BE2C (cell line): ENCODE data around the gene GNAI1.

Source experiments
- DNase-seq: peaks from one replicate; pipeline ENCODE4 v3.0.0-alpha.2; 2020
- H3K27me3 ChIP-seq: fragments of 250-450 bp; sonication (Bioruptor Pico); 2 replicates; pipeline ENCODE4 v1.5.1; 2020; ENCODE audit warnings: mild to moderate bottlenecking
- H3K36me3 ChIP-seq: fragments of 250-450 bp; sonication (Bioruptor Pico); 2 replicates; pipeline ENCODE4 v1.5.1; 2020; ENCODE audit warnings: mild to moderate bottlenecking
- H3K4me1 ChIP-seq: fragments of 250-450 bp; sonication (Bioruptor Pico); 2 replicates; pipeline ENCODE4 v1.5.1; 2020
- H3K4me3 ChIP-seq: 2 replicates; pipeline ENCODE4 v1.5.1; 2011; ENCODE audit warnings: low read depth, low read length
- H3K9me3 ChIP-seq: fragments of 250-450 bp; sonication (Bioruptor Pico); 2 replicates; pipeline ENCODE4 v1.5.1; 2020
- CTCF ChIP-seq: IDR thresholded peaks from 2 replicates; pipeline ENCODE4 v1.5.1; 2012; ENCODE audit warnings: mild to moderate bottlenecking, low read depth, low read length

GNAI1 gene

GRCh38 chr7:80247891-80248290 is 113.3 kb downstream of the GNAI1 start:
- Histone ChIP-seq H3K4me1 (no peaks in the 10 kb centered on the region), H3K4me3 (no peak overlapping the region), H3K36me3 (no peaks in the 10 kb centered on the region), H3K27me3 (no peaks in the 10 kb centered on the region), H3K9me3 (no peaks in the 10 kb centered on the region)
- no peak for DNase-seq
- TF ChIP-seq CTCF: no peak

DNA sequence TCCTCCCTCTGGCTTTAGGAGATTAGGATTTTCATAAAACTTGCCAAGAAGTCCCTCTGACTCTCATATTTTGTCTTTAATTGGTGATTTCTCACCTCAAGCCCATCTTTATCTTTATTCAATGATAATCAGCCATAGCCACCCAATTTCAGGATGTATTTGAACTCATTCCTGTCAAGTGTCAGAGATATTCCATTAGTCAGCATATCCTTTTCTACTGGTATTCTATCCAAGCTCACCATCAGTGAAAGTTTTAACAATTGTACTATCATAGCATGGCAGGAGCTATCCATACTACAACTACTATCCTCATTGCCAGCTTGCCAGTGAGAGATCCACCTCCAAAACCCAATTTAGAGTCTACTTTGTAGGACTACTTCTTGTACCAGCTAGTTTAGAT is 114.6 kb downstream of the GNAI1 start:
- Histone ChIP-seq H3K36me3 (no peaks in the 10 kb centered on the region), H3K9me3 (no peaks in the 10 kb centered on the region), H3K4me3 (no peak overlapping the region), H3K4me1 (no peaks in the 10 kb centered on the region), H3K27me3 (no peaks in the 10 kb centered on the region)
- no peak for DNase-seq
- TF ChIP-seq CTCF: no peak

DNA sequence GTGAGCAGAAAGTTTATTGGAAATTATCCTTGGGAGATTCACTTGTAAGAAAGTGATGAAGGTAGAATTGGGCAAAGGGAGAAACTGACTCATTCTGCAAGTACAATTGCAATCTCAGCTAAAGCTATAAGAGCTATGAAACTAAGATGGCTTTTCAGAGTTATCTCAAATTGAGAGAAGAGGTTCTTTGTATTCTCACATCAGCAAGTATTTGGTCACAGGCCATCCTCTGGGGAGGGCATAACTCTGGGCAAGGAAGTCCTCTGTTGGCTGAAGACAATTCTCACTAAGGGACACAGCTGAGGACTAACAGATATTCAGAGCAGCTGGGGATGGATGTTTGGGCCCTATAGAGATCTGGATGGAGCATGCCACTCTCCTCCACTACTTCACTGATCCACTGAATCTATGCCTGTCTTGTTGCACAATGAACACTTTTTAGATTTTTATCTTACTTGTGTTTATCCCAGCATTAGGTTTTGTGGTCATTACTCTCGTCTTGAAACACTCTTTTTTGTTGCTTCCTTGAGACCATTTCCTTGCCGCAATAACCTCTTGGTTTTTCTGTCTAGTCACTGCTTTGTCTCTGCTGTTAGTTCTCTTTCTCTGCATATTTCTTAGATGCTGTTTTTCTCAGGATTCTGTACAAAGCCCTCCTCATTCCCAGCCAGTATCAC is 115.1 kb downstream of the GNAI1 start:
- no peak for TF ChIP-seq CTCF
- no peak for DNase-seq
- H3K4me3 ChIP-seq: no peak overlapping the region
- H3K36me3 ChIP-seq: no peaks in the 10 kb centered on the region
- no peaks in the 10 kb centered on the region for H3K4me1 ChIP-seq
- H3K27me3 ChIP-seq: no peaks in the 10 kb centered on the region
- H3K9me3 ChIP-seq: no peaks in the 10 kb centered on the region

DNA sequence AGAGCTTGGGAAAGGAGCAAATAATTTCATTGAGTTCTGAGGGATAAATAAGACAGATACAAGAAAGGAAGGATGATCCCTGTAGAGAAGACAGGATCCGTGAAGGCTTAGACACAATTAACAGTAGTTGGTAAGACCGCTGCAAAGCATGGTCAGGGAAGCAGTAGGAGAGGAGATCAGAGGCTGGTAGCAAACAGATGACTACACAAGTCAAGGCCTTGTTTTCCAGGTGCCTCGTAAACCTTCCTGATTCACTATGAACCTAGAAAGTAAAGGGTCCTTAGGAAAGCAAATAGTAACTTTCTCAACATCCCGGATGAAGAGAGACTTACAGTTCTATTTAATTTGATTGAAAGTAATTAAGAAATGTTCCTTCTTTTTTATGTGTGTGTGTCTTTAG is 118.6 kb downstream of the GNAI1 start:
- Histone ChIP-seq H3K27me3 (no peaks in the 10 kb centered on the region), H3K4me3 (no peak overlapping the region), H3K36me3 (no peaks in the 10 kb centered on the region), H3K4me1 (no peaks in the 10 kb centered on the region), H3K9me3 (no peaks in the 10 kb centered on the region)
- TF ChIP-seq CTCF: no peak
- no peak for DNase-seq

- Histone ChIP-seq H3K36me3 (no peaks in the 10 kb centered on the region), H3K4me1 (no peaks in the 10 kb centered on the region), H3K9me3 (no peaks in the 10 kb centered on the region), H3K27me3 (no peaks in the 10 kb centered on the region), H3K4me3 (no peak overlapping the region)
- no peak for DNase-seq
- no peak for TF ChIP-seq CTCF
These were observed 119.0 kb downstream of the GNAI1 start for GRCh38 chr7:80253653-80254052.

- TF ChIP-seq CTCF: no peak
- DNase-seq: no peak
- H3K4me1 ChIP-seq: no peaks in the 10 kb centered on the region
- H3K4me3 ChIP-seq: no peak overlapping the region
- no peaks in the 10 kb centered on the region for H3K36me3 ChIP-seq
- H3K9me3 ChIP-seq: no peaks in the 10 kb centered on the region
- no peaks in the 10 kb centered on the region for H3K27me3 ChIP-seq
These were observed 121.0 kb downstream of the GNAI1 start for GRCh38 chr7:80255656-80256055.
